GM18873 (cell line): Measurements from ENCODE around the gene EPS8.

Experiments used
- ATAC-seq: cut with Tn5 transposase; IDR thresholded peaks from one replicate; pipeline ENCODE4 v1.9.1; 2021; ENCODE audit warnings: mild to moderate bottlenecking, moderate library complexity, moderate number of reproducible peaks; ENCODE audit not compliant: unreplicated experiment, low FRiP score

EPS8 gene

GRCh38 chr12:15801770-15802744 lies 12.9 kb upstream of the EPS8 start:
- ATAC-seq: no peak

- ATAC-seq: no peak
Measured at GRCh38 chr12:15800278-15800677, 11.1 kb upstream of the EPS8 start.

GRCh38 chr12:15797818-15798217 lies 8.6 kb upstream of the EPS8 start:
- ATAC-seq: no peak

DNA sequence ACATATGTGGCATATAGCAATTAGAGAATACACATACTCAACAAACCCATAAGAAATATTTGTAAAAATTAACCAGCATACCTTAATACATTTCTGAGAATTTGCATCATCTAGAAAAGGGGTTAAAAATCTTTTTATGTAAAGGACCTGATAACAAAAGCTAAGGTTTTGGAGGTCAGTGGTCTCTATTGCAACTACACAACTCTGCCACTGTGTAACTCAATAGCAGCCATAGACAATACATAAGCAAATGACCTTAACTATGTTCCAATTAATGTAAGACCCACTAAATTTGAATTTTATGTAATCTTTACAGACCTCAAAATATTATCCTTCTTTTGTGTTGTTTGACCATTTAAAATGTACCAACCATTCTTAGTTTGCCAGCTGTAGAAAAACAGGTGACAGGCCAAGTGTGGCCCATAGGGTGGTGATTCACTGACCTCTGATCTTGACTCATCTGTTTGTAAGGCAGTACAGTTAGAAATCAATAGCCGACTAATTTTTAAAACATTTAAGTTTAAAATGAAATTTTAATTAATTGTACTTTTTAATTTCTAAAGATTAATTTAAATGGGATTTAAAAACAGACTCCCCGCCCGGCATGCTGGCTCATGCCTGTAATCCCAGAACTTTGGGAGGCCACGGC lies 7.4 kb upstream of the EPS8 start:
- ATAC-seq: no peak

- no peak for ATAC-seq
Measured at GRCh38 chr12:15794836-15795235, 5.6 kb upstream of the EPS8 start.

- no peak for ATAC-seq
Measured at GRCh38 chr12:15794196-15794595, 5.0 kb upstream of the EPS8 start.

- peak; percentile 35 for ATAC-seq
Measured at GRCh38 chr12:15788233-15789219, 662 bp downstream of the EPS8 start.

DNA sequence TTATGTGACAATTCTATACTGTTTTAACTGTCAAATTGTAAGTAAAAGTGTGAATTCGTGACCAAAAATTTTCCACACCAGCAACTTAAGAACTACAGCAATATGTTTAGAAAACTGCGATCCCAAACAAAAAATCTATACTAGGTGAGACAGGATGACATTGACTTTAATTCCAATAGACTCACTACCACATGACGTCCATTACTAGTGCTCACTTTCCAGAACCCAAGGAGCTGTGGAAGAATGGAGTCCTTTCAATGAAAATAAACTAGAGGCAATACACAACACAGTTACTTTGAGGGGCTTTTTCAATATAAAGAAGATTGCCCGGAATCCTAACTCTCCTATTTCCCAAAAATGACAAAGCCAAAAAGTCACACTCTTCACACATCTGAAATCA lies 1.4 kb downstream of the EPS8 start:
- no peak for ATAC-seq

DNA sequence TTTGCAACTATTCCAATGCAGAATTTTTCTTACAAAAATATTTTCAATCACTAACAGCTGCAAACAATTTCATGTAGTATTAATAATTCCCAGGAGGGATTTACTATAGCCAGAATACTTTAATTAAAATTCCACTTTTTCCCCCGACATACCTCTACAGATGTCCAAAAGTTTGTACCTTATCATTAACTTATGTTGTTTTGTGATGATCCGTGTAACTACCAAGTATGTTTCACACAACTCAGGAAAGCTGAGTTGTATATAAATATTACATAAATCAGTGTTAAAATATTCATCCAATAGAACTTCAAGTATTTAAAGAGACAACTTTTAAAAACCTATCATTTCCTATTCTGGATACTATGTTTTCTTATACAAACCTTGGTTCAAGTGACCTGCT lies 2.4 kb downstream of the EPS8 start:
- ATAC-seq: no peak

DNA sequence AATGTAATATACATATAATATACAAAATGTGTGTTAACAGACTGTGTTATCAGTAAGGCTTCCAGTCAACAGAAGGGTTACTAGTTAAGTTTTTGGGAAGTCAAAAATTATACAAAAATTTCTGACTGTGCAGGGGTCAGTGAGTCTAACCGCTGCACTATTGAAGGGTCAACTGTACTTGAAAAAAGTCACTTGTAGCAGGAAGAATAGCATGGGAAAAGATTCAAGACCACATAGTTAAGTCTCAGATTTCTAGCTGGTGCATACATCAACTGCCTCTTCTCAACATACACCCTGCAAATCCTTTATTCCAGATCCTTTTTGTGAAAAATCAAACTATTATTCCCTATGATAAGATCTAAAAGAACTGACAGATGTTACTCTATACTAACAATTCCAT lies 5.9 kb downstream of the EPS8 start:
- no peak for ATAC-seq

- ATAC-seq: no peak
Measured at GRCh38 chr12:15782667-15783066, 6.5 kb downstream of the EPS8 start.

- no peak for ATAC-seq
Measured at GRCh38 chr12:15779925-15780324, 9.3 kb downstream of the EPS8 start.

GRCh38 chr12:15778126-15778525 lies 11.1 kb downstream of the EPS8 start:
- ATAC-seq: no peak

DNA sequence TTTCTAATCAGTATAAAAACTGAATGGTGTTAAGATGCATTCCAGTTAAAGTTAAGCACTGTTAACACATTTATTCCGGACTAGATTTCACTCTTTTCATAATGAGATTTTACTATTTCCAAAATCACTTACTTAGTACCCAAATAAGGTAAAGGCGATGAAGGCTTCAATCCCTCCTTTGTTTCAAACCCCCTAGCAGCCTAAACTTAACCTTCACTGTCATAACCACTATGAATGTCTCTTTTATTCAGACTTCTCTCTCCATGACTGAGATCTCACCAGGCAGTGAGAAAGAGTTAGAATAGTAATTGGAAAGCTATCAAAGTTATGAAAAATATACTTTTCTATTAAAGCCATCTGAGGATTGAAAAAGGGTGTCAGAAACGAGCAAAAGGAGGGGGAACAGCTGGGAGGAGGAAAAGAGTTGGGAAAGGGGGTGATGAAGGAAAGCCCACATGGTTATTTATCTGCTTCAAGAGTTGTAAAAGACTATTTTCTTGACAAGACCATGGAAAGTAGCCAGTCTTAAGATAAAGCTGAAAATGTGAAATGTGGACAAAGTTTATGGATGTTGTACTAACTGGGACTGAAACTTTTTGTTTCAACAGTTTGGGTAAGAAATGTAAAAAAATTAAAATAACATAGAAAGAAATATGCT lies 11.7 kb downstream of the EPS8 start:
- ATAC-seq: no peak

GRCh38 chr12:15776532-15776931 lies 12.7 kb downstream of the EPS8 start:
- ATAC-seq: no peak

DNA sequence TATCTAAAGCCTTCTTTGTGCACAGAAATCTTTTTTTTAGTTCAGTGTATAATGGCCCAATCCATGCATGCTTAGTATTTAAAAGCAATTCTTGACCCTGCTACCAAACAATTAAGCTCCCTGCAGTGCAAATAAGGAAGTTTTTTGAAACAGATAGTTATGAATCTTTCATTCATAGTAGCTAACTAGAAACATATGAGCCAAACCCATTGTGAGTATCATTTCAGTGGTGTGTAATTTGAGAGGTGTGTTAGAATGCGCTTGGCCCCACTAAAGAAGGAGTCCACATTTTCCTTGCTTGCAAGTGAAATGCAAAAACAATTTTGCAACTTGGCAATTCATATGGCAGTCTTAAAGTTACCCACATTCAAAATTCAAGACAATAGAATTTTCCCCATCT lies 14.4 kb downstream of the EPS8 start:
- no peak for ATAC-seq

GRCh38 chr12:15772405-15773018 lies 16.7 kb downstream of the EPS8 start:
- ATAC-seq: no peak

GRCh38 chr12:15770581-15770980 lies 18.6 kb downstream of the EPS8 start:
- ATAC-seq: no peak

DNA sequence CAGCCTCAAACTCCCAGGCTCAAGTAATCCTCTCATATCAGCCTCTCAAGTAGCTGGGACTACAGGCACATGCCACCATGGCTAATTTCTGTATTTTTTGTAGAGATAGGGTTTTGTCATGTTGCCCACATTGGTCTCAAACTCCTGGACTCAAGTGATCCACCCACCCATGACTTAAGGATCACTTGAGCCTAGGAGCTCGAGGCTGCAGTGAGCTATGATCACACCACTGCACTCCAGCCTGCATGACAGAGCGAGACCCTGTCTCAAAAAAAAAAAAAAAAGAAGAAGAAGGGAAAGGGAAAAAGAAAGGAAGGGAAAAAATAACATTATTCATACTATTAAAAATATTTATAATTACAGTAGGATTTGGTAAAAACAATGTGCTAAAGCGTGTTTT lies 19.2 kb downstream of the EPS8 start:
- no peak for ATAC-seq

DNA sequence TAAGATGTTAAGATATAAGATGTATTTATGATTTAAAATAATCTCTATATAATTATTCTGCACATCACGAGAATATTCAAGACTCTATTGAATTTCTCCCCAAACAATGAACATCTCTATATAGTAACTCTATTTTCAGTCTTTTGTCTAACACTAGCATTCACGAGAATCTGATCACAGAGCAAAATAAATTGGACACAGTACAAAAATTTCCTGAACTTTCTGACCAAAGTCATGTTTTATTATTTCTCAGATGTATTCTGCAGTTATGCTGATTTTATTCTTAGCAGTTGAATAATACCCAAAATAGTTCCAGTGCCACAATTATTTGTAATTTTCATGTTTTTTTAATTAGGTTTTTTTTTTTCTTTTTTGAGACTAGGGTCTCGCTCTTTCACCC lies 19.6 kb downstream of the EPS8 start:
- no peak for ATAC-seq
